Right lobe of liver (tissue), 4 donors: Measurements from ENCODE around the gene GSTCD.

Source experiments
- POLR2A ChIP-seq: fragments of 450-650 bp; IDR thresholded peaks from one replicate; pipeline ENCODE4 v1.6.1; 2017; ENCODE audit warnings: antibody characterized with exemption, mild to moderate bottlenecking
- TF ChIP-seq, protein P1 (sequence below), 4 donors: fragments of 200-600 bp in 3 of 4; fragments of 450-650 bp in 1 of 4; IDR thresholded peaks; one replicate each; pipeline versions ENCODE4 v1.5.1 to v1.8.0; 2016 to 2022; ENCODE audit warnings: antibody characterized with exemption in 4 of 4, mild to moderate bottlenecking in 2 of 4
- donor health status: DM: no; HTN: no; CAD: no.
- donor health status: DM: no; HTN: no; CAD: no.
- donor health status: DM: no; HTN: yes; CAD: no.

DNA sequence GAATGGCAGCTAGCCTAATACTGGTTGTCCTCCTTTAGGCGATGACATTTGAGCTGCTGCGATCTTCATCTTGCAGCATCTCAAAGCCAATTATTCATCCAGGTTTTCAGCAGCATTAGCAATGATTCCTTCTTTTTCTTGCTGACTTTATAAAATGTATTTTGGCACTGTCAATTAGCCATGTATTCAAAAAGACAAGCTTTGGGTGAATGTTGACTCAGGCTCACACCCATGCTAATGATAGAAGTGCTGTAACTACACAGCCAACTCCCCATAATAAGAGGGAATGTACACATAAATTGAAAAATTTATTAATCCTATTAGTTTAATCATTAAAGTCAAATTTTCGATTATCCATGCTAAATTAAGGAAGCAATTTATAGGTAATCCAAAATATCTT, 162.4 kb downstream of the GSTCD start:
- TF ChIP-seq, protein P1, sequence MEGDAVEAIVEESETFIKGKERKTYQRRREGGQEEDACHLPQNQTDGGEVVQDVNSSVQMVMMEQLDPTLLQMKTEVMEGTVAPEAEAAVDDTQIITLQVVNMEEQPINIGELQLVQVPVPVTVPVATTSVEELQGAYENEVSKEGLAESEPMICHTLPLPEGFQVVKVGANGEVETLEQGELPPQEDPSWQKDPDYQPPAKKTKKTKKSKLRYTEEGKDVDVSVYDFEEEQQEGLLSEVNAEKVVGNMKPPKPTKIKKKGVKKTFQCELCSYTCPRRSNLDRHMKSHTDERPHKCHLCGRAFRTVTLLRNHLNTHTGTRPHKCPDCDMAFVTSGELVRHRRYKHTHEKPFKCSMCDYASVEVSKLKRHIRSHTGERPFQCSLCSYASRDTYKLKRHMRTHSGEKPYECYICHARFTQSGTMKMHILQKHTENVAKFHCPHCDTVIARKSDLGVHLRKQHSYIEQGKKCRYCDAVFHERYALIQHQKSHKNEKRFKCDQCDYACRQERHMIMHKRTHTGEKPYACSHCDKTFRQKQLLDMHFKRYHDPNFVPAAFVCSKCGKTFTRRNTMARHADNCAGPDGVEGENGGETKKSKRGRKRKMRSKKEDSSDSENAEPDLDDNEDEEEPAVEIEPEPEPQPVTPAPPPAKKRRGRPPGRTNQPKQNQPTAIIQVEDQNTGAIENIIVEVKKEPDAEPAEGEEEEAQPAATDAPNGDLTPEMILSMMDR (IDR thresholded peaks at IDR 0.05): no peak
- no peak for TF ChIP-seq POLR2A
